GM18505 (cell line): ENCODE results near the gene HSPA12B.

Experiments used
- ATAC-seq: cut with Tn5 transposase; IDR thresholded peaks from one replicate; pipeline ENCODE4 v1.9.1; 2021; ENCODE audit not compliant: unreplicated experiment
- POLR2A ChIP-seq: IDR thresholded peaks from 4 replicates; pipeline ENCODE4 v1.6.1; 2011; ENCODE audit warnings: borderline replicate concordance; ENCODE audit not compliant: insufficient read depth, insufficient read length; ENCODE audit errors: extremely low read depth

The HSPA12B gene

GRCh38 chr20:3729811-3730540, 2.5 kb upstream of the HSPA12B start:
- ATAC-seq = no peak
- TF ChIP-seq POLR2A = no peak

- TF ChIP-seq POLR2A = no peak
- no peak for ATAC-seq
Observed at GRCh38 chr20:3730803-3731672, 1.4 kb upstream of the HSPA12B start.

GRCh38 chr20:3731944-3732326, 550 bp upstream of the HSPA12B start:
- TF ChIP-seq POLR2A = no peak
- ATAC-seq = no peak

DNA sequence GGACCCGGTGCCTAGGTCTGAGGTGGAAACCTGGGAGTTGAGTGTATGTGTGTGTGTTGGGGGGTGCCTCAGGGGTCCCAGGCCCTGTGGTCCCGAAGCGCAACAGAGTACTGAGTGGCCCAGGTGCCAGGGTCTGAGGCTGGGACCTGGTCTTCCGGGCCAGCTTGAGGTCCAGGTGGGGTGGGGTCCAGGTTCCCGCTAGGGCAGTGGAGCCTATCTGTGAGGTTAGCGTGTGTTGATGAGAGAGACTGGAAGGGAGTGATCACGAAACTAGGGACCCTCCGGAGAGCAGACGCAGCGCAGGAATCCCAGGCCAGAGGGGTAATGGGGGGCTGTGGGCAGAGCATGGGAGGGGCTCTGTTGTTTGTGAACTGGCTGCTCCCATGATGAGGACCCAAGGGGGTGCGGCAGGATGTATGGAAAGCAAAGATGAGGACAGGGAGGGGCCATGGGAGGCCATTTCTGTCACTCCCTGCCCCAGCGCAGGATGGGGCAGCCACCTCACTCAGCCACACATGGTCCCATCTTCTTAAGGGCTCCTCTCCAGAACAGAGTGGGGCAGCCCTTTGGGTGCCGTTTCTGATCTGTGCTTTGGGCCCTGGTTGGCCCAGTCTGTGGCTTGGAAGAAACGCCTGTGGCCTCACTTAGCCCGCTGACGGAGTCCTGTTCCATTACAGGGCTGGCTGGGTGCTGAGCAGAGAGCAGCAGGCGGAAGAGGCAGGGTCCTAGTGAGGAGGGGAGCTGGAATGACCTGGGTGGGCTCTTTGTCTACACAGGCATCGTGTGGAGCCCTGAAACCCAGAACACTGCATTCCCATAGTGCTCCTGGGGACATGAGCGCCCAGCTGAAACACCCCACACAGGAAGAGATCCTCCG, 872 bp downstream of the HSPA12B start:
- no peak for ATAC-seq
- no peak for TF ChIP-seq POLR2A

DNA sequence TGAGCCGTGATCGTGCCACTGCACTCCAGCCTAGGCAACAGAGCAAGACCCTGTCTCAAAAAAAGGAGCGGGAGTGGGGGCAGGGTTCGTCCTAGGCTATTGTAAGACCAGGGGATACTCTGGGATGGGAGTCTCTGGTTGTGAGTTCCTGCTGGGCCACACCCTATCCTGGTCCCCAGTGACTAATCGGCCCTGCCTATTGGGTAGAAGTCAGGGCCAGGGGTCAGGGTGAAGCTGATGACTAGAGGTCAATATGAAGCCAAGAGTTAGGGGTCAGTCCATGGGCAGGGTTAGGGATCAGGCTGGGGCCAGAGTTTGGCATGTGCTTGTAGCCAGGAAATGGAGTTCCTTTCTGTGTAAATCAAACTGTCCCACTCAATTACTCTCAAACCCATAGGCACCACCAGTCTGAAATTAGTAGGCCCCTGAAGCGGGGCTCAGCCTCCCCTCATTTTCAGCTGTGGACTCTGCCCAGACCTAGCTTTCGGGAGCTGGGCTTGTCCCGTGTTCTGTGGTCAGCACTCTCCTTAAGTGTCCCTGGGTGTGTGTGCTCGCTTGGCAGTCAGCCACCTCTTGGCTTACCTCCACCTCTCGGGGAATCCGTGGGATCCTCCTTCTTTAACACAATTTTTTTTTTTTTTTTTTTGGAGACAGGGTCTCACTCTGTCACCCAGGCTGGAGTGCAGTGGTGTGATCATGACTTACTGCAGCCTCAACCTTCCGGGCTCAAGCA, 1.8 kb downstream of the HSPA12B start:
- ATAC-seq = no peak

GRCh38 chr20:3735768-3736167, 3.3 kb downstream of the HSPA12B start:
- ATAC-seq = no peak
- no peak for TF ChIP-seq POLR2A

More for the DNA sequence above, 1.8 kb downstream of the HSPA12B start:
- TF ChIP-seq POLR2A = no peak

DNA sequence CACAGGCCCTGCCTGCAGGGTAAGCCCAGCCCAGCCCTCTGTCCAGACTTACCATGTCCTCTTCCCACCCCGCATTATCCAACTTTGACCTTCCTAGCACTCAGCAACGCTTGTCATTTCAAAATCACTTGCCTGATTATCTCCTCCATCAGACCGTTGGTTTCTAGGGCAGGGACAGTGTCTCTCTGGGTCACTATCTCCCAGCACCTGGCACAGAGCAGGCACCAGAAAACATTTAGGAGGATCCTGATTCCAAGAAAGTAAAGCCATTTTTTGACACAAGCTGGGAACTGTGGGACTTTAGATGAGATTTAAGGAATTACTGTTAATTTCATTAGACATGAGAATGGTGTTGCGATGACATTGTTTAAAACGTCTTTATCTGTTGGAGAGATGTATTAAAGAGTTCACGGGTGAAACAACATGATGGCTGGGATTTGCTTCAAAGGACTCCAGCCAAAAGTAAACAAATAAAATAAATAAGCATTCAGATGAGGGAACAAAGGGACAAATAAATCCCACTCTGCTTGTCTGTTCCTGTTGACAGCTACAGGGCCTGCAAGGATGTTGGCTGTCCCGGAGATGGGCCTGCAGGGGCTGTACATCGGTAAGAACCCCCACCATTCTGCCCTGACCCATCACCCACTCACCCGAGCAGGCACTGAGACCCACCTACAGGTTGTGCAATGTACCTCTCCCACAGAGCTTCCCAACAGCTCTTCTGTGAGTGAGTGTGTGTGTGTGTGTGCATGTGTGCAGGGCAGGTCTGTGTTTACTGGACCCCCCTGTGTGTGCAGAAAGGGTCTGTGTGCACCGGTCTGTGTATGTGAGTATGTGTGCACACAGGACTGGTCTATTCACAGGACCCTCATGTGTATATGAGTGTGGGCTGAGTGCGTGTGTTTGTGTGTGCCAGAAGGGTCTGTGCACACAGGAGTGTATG, 5.9 kb downstream of the HSPA12B start:
- no peak for ATAC-seq
- no peak for TF ChIP-seq POLR2A

GRCh38 chr20:3739054-3739925, 6.8 kb downstream of the HSPA12B start:
- ATAC-seq = no peak
- TF ChIP-seq POLR2A = no peak

- ATAC-seq = no peak
Observed at GRCh38 chr20:3739926-3740451, 7.5 kb downstream of the HSPA12B start.

GRCh38 chr20:3740615-3741301, 8.3 kb downstream of the HSPA12B start:
- ATAC-seq = no peak
- no peak for TF ChIP-seq POLR2A

More at GRCh38 chr20:3739926-3740451, 7.5 kb downstream of the HSPA12B start:
- TF ChIP-seq POLR2A = no peak
